GM23338 (cell line): ENCODE results near the gene INAFM1.

Experiments
- CREB1 ChIP-seq: fragments of 250-450 bp; sonication (Bioruptor Pico); IDR thresholded peaks from 2 replicates; pipeline ENCODE4 v1.5.0; 2020; ENCODE audit warnings: low read depth, mild to moderate bottlenecking, moderate library complexity
- CTCF ChIP-seq, 2 experiments: fragments of 200-600 bp in 1 of 2; sonication (generic) in 1 of 2; conservative IDR thresholded peaks; 2 replicates each; pipeline versions ENCODE4 v1.5.1 to v1.6.1; 2016 to 2017; ENCODE audit warnings: antibody characterized with exemption in 2 of 2, low read depth in 2 of 2, mild to moderate bottlenecking in 2 of 2, moderate library complexity in 1 of 2
- ETS1 ChIP-seq: IDR thresholded peaks from 2 replicates; pipeline ENCODE4 v1.6.1; 2016; ENCODE audit warnings: antibody characterized with exemption
- EZH2 ChIP-seq: fragments of 200-600 bp; sonication (generic); IDR thresholded peaks from one replicate; pipeline ENCODE4 v1.8.0; 2017; ENCODE audit warnings: antibody characterized with exemption, mild to moderate bottlenecking, low read depth; ENCODE audit not compliant: unreplicated experiment
- EZH2phosphoT487 ChIP-seq: fragments of 200-600 bp; sonication (generic); IDR thresholded peaks from one replicate; pipeline ENCODE4 v1.8.1; 2018; ENCODE audit warnings: antibody characterized with exemption; ENCODE audit not compliant: unreplicated experiment
- POLR2AphosphoS5 ChIP-seq: IDR thresholded peaks from 2 replicates; pipeline ENCODE4 v1.6.1; 2016; ENCODE audit warnings: antibody characterized with exemption, low read depth
- REST ChIP-seq: IDR thresholded peaks from one replicate; pipeline ENCODE4 v1.6.1; 2018; ENCODE audit warnings: antibody characterized with exemption; ENCODE audit not compliant: unreplicated experiment
- ZNF331 ChIP-seq: fragments of 250-450 bp; sonication (Bioruptor Pico); IDR thresholded peaks from 2 replicates; pipeline ENCODE4 v1.5.0; 2020; ENCODE audit warnings: low read depth, mild to moderate bottlenecking, moderate library complexity

- no peak for TF ChIP-seq CTCF (conservative IDR thresholded peaks at IDR 0.05; ENCODE audit: low read depth in 2 of 2)
- TF ChIP-seq EZH2 = no peak
- TF ChIP-seq REST = no peak
- TF ChIP-seq EZH2phosphoT487 = no peak
- no peak for TF ChIP-seq ZNF331 (CRISPR knock-in tag)
- TF ChIP-seq POLR2AphosphoS5 = no peak
- no peak for TF ChIP-seq CREB1 (CRISPR knock-in tag)
- TF ChIP-seq ETS1 = no peak
These were observed 46.9 kb downstream of the INAFM1 start for GRCh38 chr19:47321630-47322029.
